GM23338 (cell line): ENCODE results near the gene SCIMP.

ENCODE experiments used
- CREB1 ChIP-seq: fragments of 250-450 bp; sonication (Bioruptor Pico); IDR thresholded peaks from 2 replicates; pipeline ENCODE4 v1.5.0; 2020; ENCODE audit warnings: low read depth, mild to moderate bottlenecking, moderate library complexity
- CTCF ChIP-seq, 2 experiments: fragments of 200-600 bp in 1 of 2; sonication (generic) in 1 of 2; conservative IDR thresholded peaks; 2 replicates each; pipeline versions ENCODE4 v1.5.1 to v1.6.1; 2016 to 2017; ENCODE audit warnings: antibody characterized with exemption in 2 of 2, low read depth in 2 of 2, mild to moderate bottlenecking in 2 of 2, moderate library complexity in 1 of 2
- ETS1 ChIP-seq: IDR thresholded peaks from 2 replicates; pipeline ENCODE4 v1.6.1; 2016; ENCODE audit warnings: antibody characterized with exemption
- EZH2 ChIP-seq: fragments of 200-600 bp; sonication (generic); IDR thresholded peaks from one replicate; pipeline ENCODE4 v1.8.0; 2017; ENCODE audit warnings: antibody characterized with exemption, mild to moderate bottlenecking, low read depth; ENCODE audit not compliant: unreplicated experiment
- EZH2phosphoT487 ChIP-seq: fragments of 200-600 bp; sonication (generic); IDR thresholded peaks from one replicate; pipeline ENCODE4 v1.8.1; 2018; ENCODE audit warnings: antibody characterized with exemption; ENCODE audit not compliant: unreplicated experiment
- JUNB ChIP-seq: IDR thresholded peaks from one replicate; pipeline ENCODE4 v1.6.1; 2016; ENCODE audit warnings: antibody characterized with exemption; ENCODE audit not compliant: unreplicated experiment
- NANOG ChIP-seq: IDR thresholded peaks from 2 replicates; pipeline ENCODE4 v1.6.1; 2016; ENCODE audit warnings: antibody characterized with exemption, borderline replicate concordance
- POLR2AphosphoS5 ChIP-seq: IDR thresholded peaks from 2 replicates; pipeline ENCODE4 v1.6.1; 2016; ENCODE audit warnings: antibody characterized with exemption, low read depth
- REST ChIP-seq: IDR thresholded peaks from one replicate; pipeline ENCODE4 v1.6.1; 2018; ENCODE audit warnings: antibody characterized with exemption; ENCODE audit not compliant: unreplicated experiment
- ZNF331 ChIP-seq: fragments of 250-450 bp; sonication (Bioruptor Pico); IDR thresholded peaks from 2 replicates; pipeline ENCODE4 v1.5.0; 2020; ENCODE audit warnings: low read depth, mild to moderate bottlenecking, moderate library complexity

GRCh38 chr17:5238333-5238732 lies 3.7 kb upstream of the SCIMP start:
- TF ChIP-seq CREB1 (CRISPR knock-in tag) (no peak), CTCF (conservative IDR thresholded peaks at IDR 0.05; ENCODE audit: low read depth in 2 of 2) (no peak), EZH2 (no peak), REST (no peak), JUNB (no peak), EZH2phosphoT487 (no peak), POLR2AphosphoS5 (no peak), NANOG (no peak), ZNF331 (no peak), ETS1 (no peak)
